ENCODE data around the gene UNC5B. TPM values are rescaled to one million over a fixed set of nuclear protein-coding genes. Genes with fewer than 3 reads are reported as not detected.

UNC5B gene
- total RNA-seq, 1 experiment from 2014 or later: 22.0 TPM

- TF ChIP-seq ZFX (IDR thresholded peaks at IDR 0.05) (no peak), POLR2AphosphoS5 (IDR thresholded peaks at IDR 0.05; ENCODE audit: low read depth, low read length) (no peak), POLR2A (IDR thresholded peaks at IDR 0.05; ENCODE audit: borderline replicate concordance, extremely low read depth, insufficient read depth, insufficient read length) (no peak), JUND (IDR thresholded peaks at IDR 0.05) (no peak), FOSL1 (IDR thresholded peaks at IDR 0.05; ENCODE audit: low read depth) (no peak), SIN3A (IDR thresholded peaks at IDR 0.05; ENCODE audit: low read depth) (no peak), RAD21 (IDR thresholded peaks at IDR 0.05; ENCODE audit: low read depth) (no peak), SP1 (IDR thresholded peaks at IDR 0.05; ENCODE audit: low read depth) (no peak), ATF3 (IDR thresholded peaks at IDR 0.05) (no peak), CTCF (IDR thresholded peaks at IDR 0.05 in 2 of 3, conservative IDR thresholded peaks at IDR 0.05 in 1 of 3; ENCODE audit: borderline replicate concordance in 1 of 3, insufficient read depth in 1 of 3, low read depth in 2 of 3, low read length in 2 of 3) (no peak), EGR1 (IDR thresholded peaks at IDR 0.05; ENCODE audit: low read depth) (no peak), CBX3 (IDR thresholded peaks at IDR 0.05; ENCODE audit: low read depth) (no peak)
Observed at GRCh38 chr10:71214641-71215559, 2.5 kb downstream of the UNC5B start (continued).

- Histone ChIP-seq H3K9me3 (ENCODE audit: control insufficient read depth in 1 of 2, insufficient read depth in 1 of 2, low read depth in 1 of 2, low read length in 2 of 2) (no peaks in the 10 kb centered on the region), H3K36me3 (ENCODE audit: control insufficient read depth in 1 of 2, insufficient read depth in 2 of 2, low read length in 2 of 2) (no peaks in the 10 kb centered on the region), H3K79me2 (ENCODE audit: insufficient read depth, low read length) (peaks cover 31% of the 10 kb centered on the region; the same call in 1 of the 2 replicates), H3K9me2 (ENCODE audit: insufficient read depth) (no peaks in the 10 kb centered on the region), H2AFZ (ENCODE audit: low read depth, low read length, poor library complexity, severe bottlenecking) (no peak overlapping the region), H3K4me1 (ENCODE audit: control insufficient read depth in 1 of 2, insufficient read depth in 2 of 2, low read length in 2 of 2) (peaks cover 45 to 59% of the 10 kb centered on the region in 2 experiments), H3K4me3 (replicated peaks in 1 of 2; ENCODE audit: low read depth in 1 of 2, low read length in 2 of 2) (no peak overlapping the region; a peak in 2 of 4 replicates), H4K20me1 (ENCODE audit: insufficient read depth) (no peaks in the 10 kb centered on the region), H3K4me2 (ENCODE audit: low read length) (peak overlapping the region; percentile 82), H3K27ac (ENCODE audit: low read depth, low read length) (peak overlapping the region; percentile 56; the same call in 1 of the 2 replicates), H3K9ac (ENCODE audit: low read length) (no peak overlapping the region), H3K27me3 (ENCODE audit: insufficient read depth, low read length) (peaks cover 7% of the 10 kb centered on the region; the same call in 1 of the 2 replicates)
- CTCF ChIA-PET: interaction anchor here (1.3 kb wide), 1 partner anchor 54 kb away, joined by 4 read pairs; no protein-coding TSS in a partner anchor
- DNase-seq (ENCODE audit: low read depth, low spot score): no peak
- no TSS peak for BruUV-seq (replicated peaks)
- ATAC-seq: no peak
- RAD21 ChIA-PET (ENCODE audit: low non-redundant PET in 1 of 2, low total read pairs in 2 of 2, uncharacterized antibody in 2 of 2, unreplicated experiment in 2 of 2): no interaction called here
- POLR2A ChIA-PET: no interaction called here
- intact Hi-C loops (cut with micrococcal nuclease): no loop called here
- TF ChIP-seq TCF7L2 (IDR thresholded peaks at IDR 0.05; ENCODE audit: borderline replicate concordance, extremely low read depth, insufficient read depth, insufficient read length) (no peak), SP1 (IDR thresholded peaks at IDR 0.05; ENCODE audit: low read depth) (no peak), ELF1 (IDR thresholded peaks at IDR 0.05; ENCODE audit: borderline replicate concordance, low read depth) (no peak), JUND (IDR thresholded peaks at IDR 0.05) (no peak), RAD21 (IDR thresholded peaks at IDR 0.05; ENCODE audit: low read depth) (no peak), FOSL1 (IDR thresholded peaks at IDR 0.05; ENCODE audit: low read depth) (no peak), CEBPB (IDR thresholded peaks at IDR 0.05; ENCODE audit: low read depth) (no peak), EGR1 (IDR thresholded peaks at IDR 0.05; ENCODE audit: low read depth) (no peak), CTCF (IDR thresholded peaks at IDR 0.05 in 2 of 3, conservative IDR thresholded peaks at IDR 0.05 in 1 of 3; ENCODE audit: borderline replicate concordance in 1 of 3, insufficient read depth in 1 of 3, low read depth in 2 of 3, low read length in 2 of 3) (no peak), REST (IDR thresholded peaks at IDR 0.05; ENCODE audit: low read depth) (no peak)
Observed at GRCh38 chr10:71216363-71216695, 4.0 kb downstream of the UNC5B start.

Measured in HCT116 (cell line).